Mucosa of stomach (tissue), 1 donor: ENCODE measurements around the gene PAX2.

Source experiments
- H3K27me3 ChIP-seq: one replicate; pipeline ENCODE4 v1.7.0; 2013; ENCODE audit warnings: mild to moderate bottlenecking, low read length; ENCODE audit not compliant: control insufficient read depth, insufficient read depth
- H3K36me3 ChIP-seq: one replicate; pipeline ENCODE4 v1.7.0; 2013; ENCODE audit warnings: low read length; ENCODE audit not compliant: control insufficient read depth, insufficient read depth
- H3K4me1 ChIP-seq: one replicate; pipeline ENCODE4 v1.7.0; 2013; ENCODE audit warnings: mild to moderate bottlenecking, low read length; ENCODE audit not compliant: control insufficient read depth, insufficient read depth
- H3K4me3 ChIP-seq: one replicate; pipeline ENCODE4 v1.7.0; 2013; ENCODE audit warnings: low read length
- H3K9ac ChIP-seq: one replicate; pipeline ENCODE4 v1.7.0; 2013; ENCODE audit warnings: mild to moderate bottlenecking, low read length, moderate library complexity
- H3K9me3 ChIP-seq: one replicate; pipeline ENCODE4 v1.7.0; 2013; ENCODE audit warnings: mild to moderate bottlenecking, low read length, moderate library complexity; ENCODE audit not compliant: control insufficient read depth
- donor health status: Pancreatic carcinoma.

PAX2 gene

DNA sequence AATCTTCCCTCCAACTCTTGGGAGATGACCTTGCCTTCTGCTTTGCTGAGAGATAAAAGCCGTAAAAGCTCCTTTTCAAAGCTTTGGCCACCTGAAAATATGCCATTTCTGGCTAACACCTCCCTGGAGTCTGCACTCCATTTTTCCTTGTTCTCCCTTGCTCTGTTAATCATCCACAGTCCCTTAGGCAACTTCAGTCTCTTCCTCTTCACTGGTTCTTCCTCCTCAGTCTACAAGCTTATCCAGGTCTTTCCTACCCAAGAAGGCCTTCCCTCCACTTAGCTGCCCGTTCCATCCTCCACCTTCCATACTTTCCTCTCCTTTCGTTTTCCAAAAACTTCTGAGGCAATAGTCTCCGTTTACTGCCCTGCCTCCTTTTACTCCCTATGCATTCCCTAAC lies 30.5 kb downstream of the PAX2 start:
- H3K36me3 ChIP-seq = no peaks in the 10 kb centered on the region
- H3K27me3 ChIP-seq = peaks cover 12% of the 10 kb centered on the region
- no peaks in the 10 kb centered on the region for H3K9me3 ChIP-seq
- H3K4me1 ChIP-seq = no peaks in the 10 kb centered on the region
- no peak overlapping the region for H3K9ac ChIP-seq
- no peak overlapping the region for H3K4me3 ChIP-seq

GRCh38 chr10:100776671-100777070 lies 31.3 kb downstream of the PAX2 start:
- Histone ChIP-seq H3K27me3 (peaks cover 14% of the 10 kb centered on the region), H3K9ac (no peak overlapping the region), H3K36me3 (no peaks in the 10 kb centered on the region), H3K4me1 (no peaks in the 10 kb centered on the region), H3K4me3 (no peak overlapping the region), H3K9me3 (no peaks in the 10 kb centered on the region)

GRCh38 chr10:100779329-100779728 lies 33.9 kb downstream of the PAX2 start:
- no peak overlapping the region for H3K4me3 ChIP-seq
- no peaks in the 10 kb centered on the region for H3K4me1 ChIP-seq
- no peak overlapping the region for H3K9ac ChIP-seq
- no peaks in the 10 kb centered on the region for H3K36me3 ChIP-seq
- peaks cover 17% of the 10 kb centered on the region for H3K27me3 ChIP-seq
- H3K9me3 ChIP-seq = no peaks in the 10 kb centered on the region

DNA sequence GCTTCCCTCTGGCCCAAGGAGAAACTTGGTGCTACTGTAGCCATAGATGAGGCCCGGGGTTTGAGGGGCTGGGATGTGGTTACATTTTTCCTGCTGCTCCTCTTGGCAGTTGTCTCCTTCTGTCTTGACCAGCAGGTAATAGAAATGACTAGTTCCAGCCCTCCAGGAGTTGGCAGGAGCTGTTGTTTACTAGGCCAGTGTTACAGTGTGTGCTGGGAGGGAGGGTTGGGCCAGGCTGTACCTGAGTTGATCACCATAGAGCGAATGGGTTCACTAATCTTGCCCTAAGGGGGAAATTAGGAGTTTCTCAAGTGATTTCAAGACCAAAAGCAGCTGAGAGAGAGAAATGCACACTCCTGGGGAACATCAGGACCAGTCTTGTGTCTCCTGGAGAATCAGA lies 34.9 kb downstream of the PAX2 start:
- no peaks in the 10 kb centered on the region for H3K4me1 ChIP-seq
- H3K36me3 ChIP-seq = no peaks in the 10 kb centered on the region
- no peak overlapping the region for H3K4me3 ChIP-seq
- no peaks in the 10 kb centered on the region for H3K9me3 ChIP-seq
- no peak overlapping the region for H3K9ac ChIP-seq
- peaks cover 17% of the 10 kb centered on the region for H3K27me3 ChIP-seq

DNA sequence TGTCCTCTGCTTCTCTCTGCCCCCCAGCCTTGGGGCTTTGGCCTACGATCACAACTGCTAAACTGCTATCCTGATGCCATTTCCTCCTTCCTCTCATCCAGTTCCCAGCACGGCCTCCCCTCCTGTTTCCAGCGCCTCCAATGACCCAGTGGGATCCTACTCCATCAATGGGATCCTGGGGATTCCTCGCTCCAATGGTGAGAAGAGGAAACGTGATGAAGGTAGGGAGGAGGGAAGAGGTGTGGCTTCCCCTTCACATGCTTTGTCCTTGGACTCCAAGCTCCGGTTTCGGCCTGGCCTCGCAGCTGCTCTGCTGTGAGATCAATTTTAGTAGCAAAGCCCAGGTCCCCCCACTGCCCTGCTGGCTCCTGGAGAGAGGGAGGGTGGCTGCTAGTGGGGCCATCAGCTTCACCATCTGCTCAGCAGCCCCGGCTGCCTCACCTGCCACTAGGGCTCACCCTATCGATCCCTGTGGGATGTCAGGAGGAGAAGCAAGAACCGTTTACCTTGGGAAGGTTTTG lies 35.8 kb downstream of the PAX2 start:
- Histone ChIP-seq H3K4me3 (no peak overlapping the region), H3K9me3 (no peaks in the 10 kb centered on the region), H3K9ac (no peak overlapping the region), H3K4me1 (no peaks in the 10 kb centered on the region), H3K36me3 (no peaks in the 10 kb centered on the region), H3K27me3 (peaks cover 20% of the 10 kb centered on the region)

GRCh38 chr10:100782461-100783244 lies 37.3 kb downstream of the PAX2 start:
- Histone ChIP-seq H3K9ac (no peak overlapping the region), H3K9me3 (no peaks in the 10 kb centered on the region), H3K27me3 (peaks cover 28% of the 10 kb centered on the region), H3K4me3 (no peak overlapping the region), H3K36me3 (no peaks in the 10 kb centered on the region), H3K4me1 (no peaks in the 10 kb centered on the region)

DNA sequence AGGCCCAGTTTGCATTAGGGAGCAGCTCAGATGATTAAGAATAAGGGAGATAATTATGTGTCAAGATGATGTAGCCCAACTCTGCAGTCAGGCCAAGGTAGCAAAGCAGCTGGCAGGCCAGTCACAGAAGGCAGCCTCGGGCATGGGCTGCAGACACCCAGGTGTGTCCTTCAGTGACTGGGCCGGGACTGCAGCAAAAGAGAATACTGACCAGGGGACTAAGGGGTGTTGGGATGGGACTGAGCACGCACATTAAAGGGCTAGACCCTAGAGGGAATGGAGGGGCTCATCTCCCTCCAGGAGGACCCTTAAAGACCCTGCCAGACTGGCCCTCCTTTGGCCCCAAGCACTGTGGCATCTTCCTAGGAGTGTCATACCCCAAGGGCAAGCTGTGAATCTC lies 38.7 kb downstream of the PAX2 start:
- H3K27me3 ChIP-seq = peaks cover 29% of the 10 kb centered on the region
- H3K4me3 ChIP-seq = no peak overlapping the region
- no peaks in the 10 kb centered on the region for H3K9me3 ChIP-seq
- H3K36me3 ChIP-seq = no peaks in the 10 kb centered on the region
- no peaks in the 10 kb centered on the region for H3K4me1 ChIP-seq
- no peak overlapping the region for H3K9ac ChIP-seq

GRCh38 chr10:100786591-100786990 lies 41.2 kb downstream of the PAX2 start:
- H3K36me3 ChIP-seq = no peaks in the 10 kb centered on the region
- H3K9ac ChIP-seq = no peak overlapping the region
- no peak overlapping the region for H3K4me3 ChIP-seq
- peaks cover 29% of the 10 kb centered on the region for H3K27me3 ChIP-seq
- H3K4me1 ChIP-seq = no peaks in the 10 kb centered on the region
- H3K9me3 ChIP-seq = no peaks in the 10 kb centered on the region

- H3K36me3 ChIP-seq = no peaks in the 10 kb centered on the region
Observed at GRCh38 chr10:100788002-100788903, 42.9 kb downstream of the PAX2 start.

DNA sequence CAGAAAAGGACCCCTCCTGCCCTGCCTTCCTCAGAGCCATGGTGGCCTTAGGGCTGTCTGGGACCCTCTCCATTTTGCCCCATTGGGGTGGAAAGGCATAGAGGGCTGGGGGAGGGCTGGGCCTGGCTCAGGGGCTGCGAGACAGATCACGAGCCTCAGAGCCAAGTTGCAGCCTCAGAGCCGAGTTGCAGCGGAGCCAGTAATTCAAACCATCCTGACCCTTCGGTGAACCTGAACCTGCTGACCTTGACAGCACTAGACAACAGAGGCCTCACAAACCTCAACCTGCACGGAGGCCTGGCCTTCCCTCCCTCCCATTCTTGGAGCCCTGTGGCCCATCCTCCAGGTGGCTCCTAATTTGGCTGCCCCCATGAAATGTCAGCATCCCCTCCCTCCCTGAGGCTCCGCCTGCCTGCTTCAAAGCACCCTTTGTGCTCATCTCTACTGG lies 45.4 kb downstream of the PAX2 start:
- no peak overlapping the region for H3K9ac ChIP-seq
- H3K27me3 ChIP-seq = peaks cover 22% of the 10 kb centered on the region
- H3K36me3 ChIP-seq = no peaks in the 10 kb centered on the region
- no peaks in the 10 kb centered on the region for H3K9me3 ChIP-seq
- H3K4me3 ChIP-seq = no peak overlapping the region
- H3K4me1 ChIP-seq = no peaks in the 10 kb centered on the region

More at GRCh38 chr10:100788002-100788903, 42.9 kb downstream of the PAX2 start:
- Histone ChIP-seq H3K27me3 (peaks cover 23% of the 10 kb centered on the region), H3K9me3 (no peaks in the 10 kb centered on the region), H3K4me3 (no peak overlapping the region), H3K9ac (no peak overlapping the region), H3K4me1 (no peaks in the 10 kb centered on the region)

DNA sequence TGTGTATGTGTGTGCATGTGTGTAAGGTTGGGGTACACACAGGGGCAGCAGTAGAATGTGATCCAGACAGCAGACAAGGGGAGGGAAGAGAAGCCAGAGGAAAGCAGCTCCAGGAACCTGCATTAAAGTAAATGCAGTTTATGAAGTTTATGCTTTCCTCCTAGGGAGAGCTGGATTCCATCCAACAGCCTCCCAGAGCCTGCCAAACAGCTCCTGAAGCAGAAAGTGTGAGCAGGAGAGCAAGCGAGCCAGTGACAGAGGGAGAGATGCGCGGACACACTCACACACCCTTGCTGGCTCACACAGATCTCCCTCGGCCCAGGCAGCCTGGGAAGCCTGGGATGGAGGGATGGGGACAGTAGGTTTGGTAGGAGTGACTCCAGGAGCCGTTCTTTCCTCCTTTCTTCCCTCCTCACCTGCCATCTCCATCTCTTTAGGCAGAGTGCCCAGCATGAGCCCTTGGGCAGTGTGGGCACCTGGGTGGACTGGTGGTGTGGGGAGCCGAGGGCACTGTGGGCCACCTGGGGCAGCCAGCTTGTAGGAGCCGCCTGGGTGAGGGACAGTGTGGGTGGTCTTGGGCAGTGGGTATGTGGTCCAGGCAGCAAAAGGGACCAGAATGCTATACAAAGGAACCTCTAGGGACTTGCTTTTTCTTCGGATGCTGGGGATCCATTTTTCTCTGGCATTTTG lies 46.1 kb downstream of the PAX2 start:
- Histone ChIP-seq H3K4me3 (no peak overlapping the region), H3K27me3 (peaks cover 19% of the 10 kb centered on the region), H3K36me3 (no peaks in the 10 kb centered on the region), H3K9me3 (no peaks in the 10 kb centered on the region), H3K4me1 (no peaks in the 10 kb centered on the region), H3K9ac (no peak overlapping the region)
